DND-41 (cell line): ENCODE data around the gene IQGAP3.

Experiments used
- ATAC-seq: fragments of 200-7000 bp; cut with Tn5 transposase; 3 replicates; pipeline ENCODE4 v1.9.1; 2021; ENCODE audit warnings: low read depth; ENCODE audit not compliant: insufficient read depth
- DNase-seq: peaks from one replicate; pipeline ENCODE4 v3.0.0-alpha.2; 2020
- H2AFZ ChIP-seq: 2 replicates; pipeline ENCODE4 v1.6.0; 2012; ENCODE audit warnings: low read depth, low read length
- H3K27ac ChIP-seq: 2 replicates; pipeline ENCODE4 v1.5.1; 2012; ENCODE audit warnings: low read length, inconsistent platforms
- H3K27me3 ChIP-seq: fragments of 200-600 bp; sonication (generic); 2 replicates; pipeline ENCODE4 v1.6.0; 2012; ENCODE audit warnings: low read length, mild to moderate bottlenecking, inconsistent platforms; ENCODE audit not compliant: insufficient read depth, poor library complexity
- H3K36me3 ChIP-seq: 2 replicates; pipeline ENCODE4 v1.5.1; 2012; ENCODE audit warnings: low read length, inconsistent platforms; ENCODE audit not compliant: insufficient read depth
- H3K4me1 ChIP-seq: 2 replicates; pipeline ENCODE4 v1.5.1; 2012; ENCODE audit warnings: mild to moderate bottlenecking, low read length; ENCODE audit not compliant: insufficient read depth
- H3K4me2 ChIP-seq: 2 replicates; pipeline ENCODE4 v1.6.0; 2012; ENCODE audit warnings: mild to moderate bottlenecking, moderate library complexity, low read length, inconsistent platforms; ENCODE audit not compliant: insufficient read depth
- H3K4me3 ChIP-seq, 2 experiments: fragments of 200-600 bp in 1 of 2; shearing (Covaris generic) in 1 of 2; 2 replicates each; pipeline ENCODE4 v1.5.1; 2012 to 2016; ENCODE audit warnings: inconsistent platforms in 2 of 2, low read length in 2 of 2, mild to moderate bottlenecking in 2 of 2, low read depth in 1 of 2, moderate library complexity in 1 of 2
- H3K79me2 ChIP-seq: 2 replicates; pipeline ENCODE4 v1.6.0; 2012; ENCODE audit warnings: low read length, inconsistent platforms; ENCODE audit not compliant: insufficient read depth
- H3K9ac ChIP-seq: 2 replicates; pipeline ENCODE4 v1.6.0; 2012; ENCODE audit warnings: low read depth, mild to moderate bottlenecking, inconsistent platforms, low read length, moderate library complexity
- H3K9me3 ChIP-seq: 2 replicates; pipeline ENCODE4 v1.5.1; 2012; ENCODE audit warnings: low read length, moderate library complexity, mild to moderate bottlenecking, inconsistent platforms; ENCODE audit not compliant: insufficient read depth, severe bottlenecking
- H4K20me1 ChIP-seq: 2 replicates; pipeline ENCODE4 v1.6.0; 2012; ENCODE audit warnings: low read length; ENCODE audit not compliant: insufficient read depth
- EZH2 ChIP-seq: IDR thresholded peaks from 3 replicates; pipeline ENCODE4 v1.6.1; 2012; ENCODE audit warnings: borderline replicate concordance, low read depth, mild to moderate bottlenecking, moderate library complexity, low read length, inconsistent platforms; ENCODE audit not compliant: severe bottlenecking
- TF ChIP-seq, protein P1 (sequence below): IDR thresholded peaks from 2 replicates; pipeline ENCODE4 v1.5.1; 2012; ENCODE audit warnings: borderline replicate concordance, low read length, moderate library complexity, mild to moderate bottlenecking; ENCODE audit not compliant: poor library complexity, severe bottlenecking; ENCODE audit errors: extremely low read depth

Gene IQGAP3

DNA sequence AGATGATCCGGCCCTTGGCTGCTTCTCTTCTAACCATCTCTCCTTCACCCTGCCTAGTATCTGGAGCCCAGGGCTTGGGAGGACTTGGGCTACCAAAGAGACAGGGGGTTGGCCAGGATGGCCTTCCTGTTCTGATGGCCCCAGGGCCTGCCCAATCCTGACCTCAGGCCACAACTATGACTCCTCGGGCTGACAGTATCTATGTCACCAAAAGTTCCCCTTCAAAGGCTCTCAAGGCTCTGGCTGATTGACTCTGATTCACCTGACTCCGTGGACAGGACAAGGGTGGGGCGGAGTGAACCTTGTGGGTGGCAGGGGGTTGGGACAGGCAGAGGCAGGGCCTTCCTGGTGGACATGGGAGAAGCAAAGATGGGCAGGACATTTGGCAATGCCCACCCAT is 84.5 kb downstream of the IQGAP3 start:
- Histone ChIP-seq H3K9me3 (no peaks in the 10 kb centered on the region), H3K36me3 (peaks cover 18% of the 10 kb centered on the region), H3K27me3 (no peaks in the 10 kb centered on the region), H4K20me1 (peaks cover 95% of the 10 kb centered on the region), H3K9ac (no peak overlapping the region), H3K27ac (no peak overlapping the region), H3K4me3 (no peak overlapping the region), H3K4me2 (no peak overlapping the region), H2AFZ (no peak overlapping the region), H3K4me1 (no peaks in the 10 kb centered on the region; the same call in 1 of the 2 replicates), H3K79me2 (peaks cover 93% of the 10 kb centered on the region)
- TF ChIP-seq, protein P1, sequence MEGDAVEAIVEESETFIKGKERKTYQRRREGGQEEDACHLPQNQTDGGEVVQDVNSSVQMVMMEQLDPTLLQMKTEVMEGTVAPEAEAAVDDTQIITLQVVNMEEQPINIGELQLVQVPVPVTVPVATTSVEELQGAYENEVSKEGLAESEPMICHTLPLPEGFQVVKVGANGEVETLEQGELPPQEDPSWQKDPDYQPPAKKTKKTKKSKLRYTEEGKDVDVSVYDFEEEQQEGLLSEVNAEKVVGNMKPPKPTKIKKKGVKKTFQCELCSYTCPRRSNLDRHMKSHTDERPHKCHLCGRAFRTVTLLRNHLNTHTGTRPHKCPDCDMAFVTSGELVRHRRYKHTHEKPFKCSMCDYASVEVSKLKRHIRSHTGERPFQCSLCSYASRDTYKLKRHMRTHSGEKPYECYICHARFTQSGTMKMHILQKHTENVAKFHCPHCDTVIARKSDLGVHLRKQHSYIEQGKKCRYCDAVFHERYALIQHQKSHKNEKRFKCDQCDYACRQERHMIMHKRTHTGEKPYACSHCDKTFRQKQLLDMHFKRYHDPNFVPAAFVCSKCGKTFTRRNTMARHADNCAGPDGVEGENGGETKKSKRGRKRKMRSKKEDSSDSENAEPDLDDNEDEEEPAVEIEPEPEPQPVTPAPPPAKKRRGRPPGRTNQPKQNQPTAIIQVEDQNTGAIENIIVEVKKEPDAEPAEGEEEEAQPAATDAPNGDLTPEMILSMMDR = no peak
- no peak for TF ChIP-seq EZH2
- ATAC-seq = no peak
- DNase-seq = no peak

DNA sequence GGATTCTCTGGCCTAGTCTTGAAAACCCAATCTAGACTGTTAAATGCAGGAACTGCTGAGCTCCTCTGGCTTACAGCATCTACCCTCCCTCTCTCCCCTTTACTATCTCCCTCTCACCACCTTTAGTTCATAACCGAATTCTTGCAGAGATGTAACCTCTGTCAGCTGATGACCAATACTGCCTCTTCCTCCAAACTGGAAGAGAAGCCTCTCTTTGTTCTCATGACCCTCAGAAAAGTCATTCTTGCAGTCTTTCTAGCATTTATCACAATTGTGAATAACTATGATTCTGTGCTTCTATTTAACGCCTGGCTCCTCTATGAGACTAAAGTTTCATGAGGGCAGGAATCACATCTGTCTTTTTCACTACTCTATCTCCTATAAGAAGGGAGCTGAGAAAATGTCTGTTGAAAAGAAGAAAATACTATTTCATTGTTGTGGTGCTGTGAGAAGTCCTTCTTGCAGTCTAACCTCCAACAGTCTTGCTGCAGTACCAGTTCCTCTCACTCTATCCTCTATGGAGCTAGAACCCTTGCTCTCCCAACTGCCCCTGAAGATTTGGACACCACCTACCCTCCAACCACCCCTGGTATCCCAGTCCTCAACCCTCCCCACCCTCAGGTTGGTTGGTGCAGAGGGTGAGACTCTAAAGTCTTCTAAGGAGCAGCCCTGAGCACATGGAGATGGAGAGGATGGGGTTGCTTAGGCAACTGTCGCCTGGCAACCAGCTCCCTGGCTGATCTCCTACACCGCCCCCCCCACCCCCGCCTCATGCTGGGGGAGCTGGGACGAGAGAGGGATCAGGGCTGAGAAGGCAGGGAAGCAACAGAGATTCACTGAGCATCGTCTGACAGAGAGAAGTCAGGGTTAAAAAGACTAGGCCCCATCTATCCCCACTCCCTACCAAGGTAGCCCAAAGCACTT is 85.7 kb downstream of the IQGAP3 start:
- Histone ChIP-seq H3K4me2 (no peak overlapping the region), H2AFZ (no peak overlapping the region), H4K20me1 (peaks cover 92% of the 10 kb centered on the region), H3K9ac (no peak overlapping the region), H3K4me1 (no peaks in the 10 kb centered on the region; the same call in 1 of the 2 replicates), H3K4me3 (no peak overlapping the region), H3K9me3 (no peaks in the 10 kb centered on the region), H3K27ac (no peak overlapping the region), H3K79me2 (peaks cover 81% of the 10 kb centered on the region), H3K36me3 (peaks cover 30% of the 10 kb centered on the region), H3K27me3 (no peaks in the 10 kb centered on the region)
- no peak for DNase-seq
- no peak for TF ChIP-seq EZH2
- TF ChIP-seq, protein P1 = no peak
- ATAC-seq = no peak

DNA sequence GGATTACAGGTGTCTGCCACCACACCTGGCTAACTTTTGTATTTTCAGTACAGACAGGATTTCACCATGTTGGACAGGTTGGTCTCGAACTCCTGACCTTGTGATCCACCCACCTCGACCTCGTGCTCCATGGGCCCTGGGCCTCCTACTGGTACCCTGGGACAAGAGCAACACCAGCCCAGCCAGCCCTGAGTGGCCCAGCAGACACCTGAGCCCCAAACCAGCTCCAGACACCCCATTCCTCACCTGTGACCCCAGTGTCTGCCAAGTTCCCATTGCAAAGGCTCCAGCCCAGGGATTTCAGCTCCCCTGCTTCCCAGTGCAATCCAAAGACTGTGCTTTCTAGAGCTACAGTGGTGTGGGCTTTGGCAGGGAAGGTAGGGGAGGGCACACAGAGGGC is 86.4 kb downstream of the IQGAP3 start:
- H3K27me3 ChIP-seq = no peaks in the 10 kb centered on the region
- H4K20me1 ChIP-seq = peaks cover 88% of the 10 kb centered on the region
- H3K4me2 ChIP-seq = no peak overlapping the region
- H3K79me2 ChIP-seq = peaks cover 74% of the 10 kb centered on the region
- ATAC-seq (no peak), DNase-seq (no peak)
- H3K27ac ChIP-seq = no peak overlapping the region
- H3K9me3 ChIP-seq = no peaks in the 10 kb centered on the region
- no peak overlapping the region for H3K4me3 ChIP-seq
- H3K4me1 ChIP-seq = no peaks in the 10 kb centered on the region; the same call in 1 of the 2 replicates
- no peak overlapping the region for H3K9ac ChIP-seq
- no peak overlapping the region for H2AFZ ChIP-seq
- H3K36me3 ChIP-seq = peaks cover 37% of the 10 kb centered on the region
- TF ChIP-seq EZH2 = no peak
- TF ChIP-seq, protein P1 = no peak
